Daoy (cell line): Measurements from ENCODE around the gene TMEM178B. TPM values are rescaled to one million over a fixed set of nuclear protein-coding genes. Genes with fewer than 3 reads are reported as not detected.

Experiments used
- DNase-seq: peaks from one replicate; pipeline ENCODE4 v3.0.0-alpha.2; 2015; ENCODE audit warnings: low read depth
- total RNA-seq: library from RNA; depleted of rRNA; stranded (reverse); fragments of >200 nt; shearing (Covaris generic); gene quantifications from 2 replicates; pipeline ENCODE4 v1.2.3, GENCODE V29; 2014

TMEM178B gene
- total RNA-seq, 1 experiment from 2014 or later, result 1.3 TPM

GRCh38 chr7:141220263-141220880 is 146.5 kb downstream of the TMEM178B start:
- peak; percentile 36 for DNase-seq

GRCh38 chr7:141221007-141221612 is 147.2 kb downstream of the TMEM178B start:
- DNase-seq, result no peak

- DNase-seq, result no peak
Observed at GRCh38 chr7:141225916-141226618, 152.2 kb downstream of the TMEM178B start.

- DNase-seq, result peak; percentile 10
Observed at GRCh38 chr7:141227454-141227853, 153.6 kb downstream of the TMEM178B start.

- DNase-seq, result no peak
Observed at GRCh38 chr7:141228482-141228881, 154.6 kb downstream of the TMEM178B start.

- DNase-seq, result peak; percentile 54
Observed at GRCh38 chr7:141231018-141231792, 157.3 kb downstream of the TMEM178B start.

GRCh38 chr7:141232286-141233051 is 158.6 kb downstream of the TMEM178B start:
- no peak for DNase-seq

GRCh38 chr7:141234335-141235105 is 160.7 kb downstream of the TMEM178B start:
- DNase-seq, result no peak

- DNase-seq, result no peak
Observed at GRCh38 chr7:141235656-141236055, 161.8 kb downstream of the TMEM178B start.

- no peak for DNase-seq
Observed at GRCh38 chr7:141238596-141239243, 164.9 kb downstream of the TMEM178B start.

- no peak for DNase-seq
Observed at GRCh38 chr7:141239661-141240060, 165.8 kb downstream of the TMEM178B start.

GRCh38 chr7:141242568-141242967 is 168.7 kb downstream of the TMEM178B start:
- peak; percentile 60 for DNase-seq

GRCh38 chr7:141243368-141243767 is 169.5 kb downstream of the TMEM178B start:
- no peak for DNase-seq

GRCh38 chr7:141244435-141244834 is 170.6 kb downstream of the TMEM178B start:
- no peak for DNase-seq

- no peak for DNase-seq
Observed at GRCh38 chr7:141246426-141246825, 172.6 kb downstream of the TMEM178B start.

- no peak for DNase-seq
Observed at GRCh38 chr7:141251180-141251579, 177.3 kb downstream of the TMEM178B start.

GRCh38 chr7:141251957-141252356 is 178.1 kb downstream of the TMEM178B start:
- no peak for DNase-seq

GRCh38 chr7:141257597-141257996 is 183.7 kb downstream of the TMEM178B start:
- no peak for DNase-seq

- no peak for DNase-seq
Observed at GRCh38 chr7:141258559-141258958, 184.7 kb downstream of the TMEM178B start.
